Smooth muscle cell (in vitro differentiated cells): ENCODE measurements around the gene DPF1. TPM values are rescaled to one million over a fixed set of nuclear protein-coding genes. Genes with fewer than 3 reads are reported as not detected.
"Not testable (repeated sequence)": the region's sequence is repeated elsewhere in the genome, so short reads cannot be mapped to it uniquely, and the experiment has no call there.

Experiments used
- DNase-seq: peaks from one replicate; lab custom pipeline; 2025; ENCODE audit not compliant: unreplicated experiment; lab: John Stamatoyannopoulos, UW
- H2AFZ ChIP-seq: fragments of 200-600 bp; sonication (generic); 2 replicates; pipeline ENCODE4 v1.6.0; 2016; ENCODE audit warnings: antibody characterized with exemption, low read depth, mild to moderate bottlenecking
- H3F3A ChIP-seq: fragments of 200-600 bp; sonication (generic); 2 replicates; pipeline ENCODE4 v1.6.0; 2017; ENCODE audit warnings: antibody characterized with exemption, low read depth
- H3K27ac ChIP-seq: fragments of 200-600 bp; sonication (generic); 2 replicates; pipeline ENCODE4 v1.5.1; 2016; ENCODE audit warnings: low read depth, mild to moderate bottlenecking
- H3K27me3 ChIP-seq: fragments of 200-600 bp; sonication (generic); 2 replicates; pipeline ENCODE4 v1.6.1; 2016; ENCODE audit warnings: low read depth, mild to moderate bottlenecking
- H3K36me3 ChIP-seq: fragments of 200-600 bp; sonication (generic); 2 replicates; pipeline ENCODE4 v1.5.1; 2016; ENCODE audit warnings: low read depth
- H3K4me1 ChIP-seq: fragments of 200-600 bp; sonication (generic); 2 replicates; pipeline ENCODE4 v1.5.1; 2016; ENCODE audit warnings: low read depth
- H3K4me2 ChIP-seq: fragments of 200-600 bp; sonication (generic); 2 replicates; pipeline ENCODE4 v1.6.0; 2016; ENCODE audit warnings: mild to moderate bottlenecking
- H3K4me3 ChIP-seq: fragments of 200-600 bp; sonication (generic); 2 replicates; pipeline ENCODE4 v1.5.1; 2016; ENCODE audit warnings: mild to moderate bottlenecking
- H3K79me2 ChIP-seq: fragments of 200-600 bp; sonication (generic); 2 replicates; pipeline ENCODE4 v1.6.0; 2016; ENCODE audit warnings: low read depth, mild to moderate bottlenecking
- H3K9ac ChIP-seq: fragments of 200-600 bp; sonication (generic); 2 replicates; pipeline ENCODE4 v1.6.0; 2016; ENCODE audit warnings: low read depth
- H3K9me3 ChIP-seq: fragments of 200-600 bp; sonication (generic); replicated peaks from 2 replicates; pipeline ENCODE4 v1.5.1; 2016; ENCODE audit warnings: low read depth
- H4K20me1 ChIP-seq: fragments of 200-600 bp; sonication (generic); 2 replicates; pipeline ENCODE4 v1.6.0; 2016; ENCODE audit warnings: low read depth
- CTCF ChIP-seq: fragments of 200-600 bp; sonication (generic); IDR thresholded peaks from 2 replicates; pipeline ENCODE4 v1.5.1; 2017; ENCODE audit warnings: borderline replicate concordance, mild to moderate bottlenecking, antibody characterized with exemption; ENCODE audit not compliant: insufficient read depth, poor library complexity, severe bottlenecking
- WGBS: methylation state at CpG from one replicate; pipeline ENCODE4 v1.1.7; 2016; ENCODE audit warnings: low lambda C conversion rate; 5-methylcytosine and 5-hydroxymethylcytosine counted together
- polyA plus RNA-seq: library from polyadenylated mRNA; unstranded; fragments of >200 nt; fragmentation: Nextera tagmentation; extraction: Ambion mirVana; gene quantifications from 2 replicates; pipeline ENCODE4 v1.2.1, GENCODE V29; 2016
- total RNA-seq: library from RNA; depleted of rRNA; stranded (reverse); fragments of >200 nt; gene quantifications from 2 replicates; pipeline ENCODE4 v1.2.3, GENCODE V29; 2014

Gene DPF1
- total and polyA plus RNA-seq, 2 experiments from 2014 or later = 0.27 to 2.4 TPM

GRCh38 chr19:38263689-38264485, 39.9 kb upstream of the DPF1 start:
- Histone ChIP-seq H3K27me3 (no peaks in the 10 kb centered on the region), H3F3A (peaks cover 17% of the 10 kb centered on the region), H4K20me1 (peaks cover 26% of the 10 kb centered on the region), H3K4me2 (peak overlapping the region; percentile 91), H3K4me3 (peak overlapping the region; percentile 70), H3K79me2 (peaks cover 17% of the 10 kb centered on the region), H3K36me3 (no peaks in the 10 kb centered on the region), H3K27ac (peak overlapping the region; percentile 69), H3K4me1 (peaks cover 23% of the 10 kb centered on the region), H3K9ac (no peak overlapping the region), H3K9me3 (no peaks in the 10 kb centered on the region), H2AFZ (peak overlapping the region; percentile 51)
- TF ChIP-seq CTCF = no peak
- 15% methylated on average over 14 of the region's 34 CpGs for WGBS
- no peak for DNase-seq

DNA sequence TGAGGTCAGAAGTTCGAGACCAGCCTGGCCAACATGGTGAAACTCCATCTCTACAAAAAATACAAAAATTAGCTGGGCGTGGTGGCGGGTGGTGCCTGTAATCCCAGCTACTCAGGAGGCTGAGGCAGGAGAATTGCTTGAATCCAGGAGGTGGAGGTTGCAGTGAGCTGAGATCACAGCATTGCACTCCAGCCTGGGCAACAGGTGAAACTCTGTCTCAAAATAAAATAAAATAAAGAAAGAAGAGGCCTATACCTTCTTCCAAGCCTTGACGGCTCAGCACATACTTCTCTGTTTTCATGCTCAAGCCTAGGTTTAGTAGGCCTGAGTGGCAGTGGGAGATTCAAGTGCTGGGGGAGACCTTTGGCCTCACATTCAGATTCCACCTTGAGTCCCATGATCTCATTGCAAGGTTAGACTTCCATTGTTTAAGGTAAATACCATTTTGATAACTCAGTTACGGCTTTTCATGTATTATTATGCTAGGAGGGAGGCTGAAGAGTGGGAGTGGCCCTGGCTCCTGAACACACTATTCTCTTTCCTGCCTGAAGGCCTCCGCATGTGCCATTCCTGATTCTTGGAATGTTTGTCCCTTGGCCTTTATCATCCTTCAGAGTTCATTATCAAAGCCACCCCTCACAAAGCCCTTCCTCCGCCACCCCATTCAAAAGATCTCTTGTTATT, 38.7 kb upstream of the DPF1 start:
- Histone ChIP-seq H3K9me3 (no peaks in the 10 kb centered on the region), H2AFZ (no peak overlapping the region), H3K9ac (no peak overlapping the region), H3K4me1 (peaks cover 23% of the 10 kb centered on the region), H3K4me2 (no peak overlapping the region), H4K20me1 (peaks cover 14% of the 10 kb centered on the region), H3K36me3 (no peaks in the 10 kb centered on the region), H3K27me3 (no peaks in the 10 kb centered on the region), H3K27ac (peak overlapping the region; percentile 65), H3K4me3 (no peak overlapping the region), H3F3A (peaks cover 15% of the 10 kb centered on the region), H3K79me2 (peaks cover 6% of the 10 kb centered on the region)
- WGBS = 91% methylated on average over 7 of the region's 7 CpGs
- no peak for TF ChIP-seq CTCF
- DNase-seq = no peak

DNA sequence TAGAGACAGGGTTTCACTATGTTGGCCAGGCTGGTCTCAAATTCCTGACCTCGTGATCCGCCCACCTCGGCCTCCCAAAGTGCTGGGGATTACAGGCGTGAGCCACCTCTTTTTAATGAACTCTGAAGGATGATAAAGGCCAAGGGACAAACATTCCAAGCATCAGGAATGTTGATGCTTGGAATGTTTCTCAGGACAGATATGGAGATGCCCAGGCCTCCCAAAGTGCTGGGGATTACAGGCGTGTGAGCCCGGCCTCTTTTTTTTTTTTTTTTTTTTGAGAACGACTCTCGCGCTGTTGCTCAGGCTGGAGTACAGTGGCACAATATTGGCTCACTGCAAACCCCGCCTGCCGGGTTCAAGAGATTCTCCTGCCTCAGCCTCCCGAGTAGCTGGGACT, 37.9 kb upstream of the DPF1 start:
- Histone ChIP-seq H3K4me1 (peaks cover 17% of the 10 kb centered on the region), H3F3A (peaks cover 14% of the 10 kb centered on the region)
- not testable (repeated sequence) for H3K4me2 ChIP-seq, DNase-seq, H4K20me1 ChIP-seq, H3K36me3 ChIP-seq, H3K27ac ChIP-seq, H3K79me2 ChIP-seq, H2AFZ ChIP-seq, H3K4me3 ChIP-seq, H3K9ac ChIP-seq, H3K27me3 ChIP-seq, H3K9me3 ChIP-seq
- 56% methylated on average over 10 of the region's 12 CpGs for WGBS

- H3K27me3 ChIP-seq = no peaks in the 10 kb centered on the region
- H3K36me3 ChIP-seq = no peaks in the 10 kb centered on the region
- DNase-seq = no peak
- no peaks in the 10 kb centered on the region for H3K79me2 ChIP-seq
- 18% methylated on average over 15 of the region's 17 CpGs for WGBS
- no peak overlapping the region for H3K9ac ChIP-seq
- peak overlapping the region; percentile 49 for H3K27ac ChIP-seq
- no peaks in the 10 kb centered on the region for H4K20me1 ChIP-seq
- peaks cover 6% of the 10 kb centered on the region for H3F3A ChIP-seq
- H2AFZ ChIP-seq = peak overlapping the region; percentile 88
- peak overlapping the region; percentile 57 for H3K4me3 ChIP-seq
- H3K4me1 ChIP-seq = peaks cover 27% of the 10 kb centered on the region
- TF ChIP-seq CTCF = no peak
- H3K4me2 ChIP-seq = peak overlapping the region; percentile 95
- H3K9me3 ChIP-seq = no peaks in the 10 kb centered on the region
Observed at GRCh38 chr19:38255383-38256014, 31.5 kb upstream of the DPF1 start.
